Thyroid gland (tissue), 4 donors: Measurements from ENCODE around the gene ITGAE.

ENCODE experiments used
- POLR2A ChIP-seq, 2 donors: fragments of 450-650 bp; IDR thresholded peaks; one replicate each; pipeline ENCODE4 v1.6.1; 2017; ENCODE audit warnings: antibody characterized with exemption in 2 of 2, mild to moderate bottlenecking in 2 of 2, moderate library complexity in 1 of 2
- TF ChIP-seq, protein P1 (sequence below), 6 experiments: fragments of 200-600 bp in 3 of 6; fragments of 450-650 bp in 3 of 6; sonication (generic) in 3 of 6; IDR thresholded peaks; one replicate each; pipeline ENCODE4 v1.5.1; 2016 to 2019; ENCODE audit warnings: antibody characterized with exemption in 6 of 6, mild to moderate bottlenecking in 2 of 6, inconsistent platforms in 1 of 6, moderate library complexity in 1 of 6

DNA sequence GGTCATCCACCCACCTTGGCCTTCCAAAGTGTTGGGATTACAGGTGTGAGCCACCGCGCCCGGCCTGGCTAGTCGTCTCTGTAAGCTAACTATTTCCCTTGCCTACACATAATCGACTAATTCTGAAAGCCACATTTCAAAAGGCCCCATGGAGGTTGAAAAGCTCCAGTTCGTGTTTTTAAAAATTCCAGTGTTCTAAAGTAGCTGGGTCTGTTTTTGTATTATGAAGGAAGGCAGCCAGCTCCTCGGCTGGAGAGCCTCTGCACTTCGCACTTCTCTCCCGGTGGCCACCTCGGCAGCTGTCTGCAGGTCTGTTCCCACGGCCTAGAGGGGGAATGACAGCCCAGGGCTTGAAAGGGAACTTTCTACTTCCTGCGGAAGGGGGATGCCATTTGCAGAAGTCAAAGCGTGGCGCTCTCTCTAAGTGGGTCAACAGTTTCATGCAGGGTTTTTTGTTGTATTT is 60.3 kb downstream of the ITGAE start:
- TF ChIP-seq, protein P1, sequence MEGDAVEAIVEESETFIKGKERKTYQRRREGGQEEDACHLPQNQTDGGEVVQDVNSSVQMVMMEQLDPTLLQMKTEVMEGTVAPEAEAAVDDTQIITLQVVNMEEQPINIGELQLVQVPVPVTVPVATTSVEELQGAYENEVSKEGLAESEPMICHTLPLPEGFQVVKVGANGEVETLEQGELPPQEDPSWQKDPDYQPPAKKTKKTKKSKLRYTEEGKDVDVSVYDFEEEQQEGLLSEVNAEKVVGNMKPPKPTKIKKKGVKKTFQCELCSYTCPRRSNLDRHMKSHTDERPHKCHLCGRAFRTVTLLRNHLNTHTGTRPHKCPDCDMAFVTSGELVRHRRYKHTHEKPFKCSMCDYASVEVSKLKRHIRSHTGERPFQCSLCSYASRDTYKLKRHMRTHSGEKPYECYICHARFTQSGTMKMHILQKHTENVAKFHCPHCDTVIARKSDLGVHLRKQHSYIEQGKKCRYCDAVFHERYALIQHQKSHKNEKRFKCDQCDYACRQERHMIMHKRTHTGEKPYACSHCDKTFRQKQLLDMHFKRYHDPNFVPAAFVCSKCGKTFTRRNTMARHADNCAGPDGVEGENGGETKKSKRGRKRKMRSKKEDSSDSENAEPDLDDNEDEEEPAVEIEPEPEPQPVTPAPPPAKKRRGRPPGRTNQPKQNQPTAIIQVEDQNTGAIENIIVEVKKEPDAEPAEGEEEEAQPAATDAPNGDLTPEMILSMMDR (IDR thresholded peaks at IDR 0.05), result no peak
- no peak for TF ChIP-seq POLR2A (IDR thresholded peaks at IDR 0.05)
